ENCODE results near the gene GDPD4. TPM values are rescaled to one million over a fixed set of nuclear protein-coding genes. Genes with fewer than 3 reads are reported as not detected.

GDPD4 gene
- total and polyA plus RNA-seq, 10 of the 15 experiments (the other 5 are each of a cell fraction or from before 2014, with no cell fraction given): 0.23 TPM; not detected in 9

DNA sequence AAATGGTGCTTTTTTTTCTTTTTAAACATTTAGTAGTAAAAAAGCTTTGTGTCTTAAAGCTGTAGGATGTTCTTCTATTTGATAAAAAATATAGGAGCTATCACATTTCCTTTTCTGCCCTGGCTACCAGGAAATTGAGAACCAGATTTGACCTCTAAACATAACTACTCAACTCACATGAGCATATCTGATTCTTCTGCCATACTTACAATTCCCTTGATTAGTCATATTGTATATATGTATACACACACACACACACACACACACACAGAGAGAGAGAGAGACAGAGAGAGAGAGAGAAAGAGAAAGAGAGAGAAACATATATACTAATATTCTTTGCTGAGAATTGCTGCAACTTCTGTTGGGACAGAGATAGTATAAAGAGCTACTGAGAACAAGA, 23.0 kb upstream of the GDPD4 start:
- no peak overlapping the region for H3K9ac ChIP-seq (ENCODE audit: control insufficient read depth, insufficient read depth, low read length)
- H3K4me1 ChIP-seq (ENCODE audit: control insufficient read depth, insufficient read depth, low read length): no peaks in the 10 kb centered on the region
- no peak for ATAC-seq
- H3K4me3 ChIP-seq: no peak overlapping the region
- H4K20me1 ChIP-seq (ENCODE audit: control insufficient read depth, insufficient read depth): no peaks in the 10 kb centered on the region
- ChIA-PET RAD21 (ENCODE audit: unreplicated experiment) (no interaction called here), POLR2A (interaction anchor here (0.7 kb wide), 1 partner anchor 1818 kb away, joined by 3 read pairs; no protein-coding TSS in a partner anchor), SMC1A (ENCODE audit: uncharacterized antibody, unreplicated experiment) (interaction anchor here (0.7 to 1.3 kb wide), 2 partner anchors 38 to 876 kb away, joined by 3 to 4 read pairs; no protein-coding TSS in a partner anchor), CTCF (interaction anchor here (1.0 kb wide), 1 partner anchor 34 kb away, joined by 3 read pairs; no protein-coding TSS in a partner anchor)
- H3K36me3 ChIP-seq (ENCODE audit: control insufficient read depth in 2 of 2, insufficient read depth in 2 of 2, low read length in 1 of 2): peaks cover 1 to 5% of the 10 kb centered on the region in 2 experiments
- FAIRE-seq: no peak
- in situ Hi-C loops (cut with MboI): no loop called here
- DNase-seq (ENCODE audit: low read depth, low spot score): no peak
- TF ChIP-seq SMAD5 (IDR thresholded peaks at IDR 0.05; ENCODE audit: low read depth) (no peak), CBX5 (IDR thresholded peaks at IDR 0.05; ENCODE audit: low read depth) (no peak), SMC3 (IDR thresholded peaks at IDR 0.05; ENCODE audit: borderline replicate concordance, low read length) (no peak), TCF3 (IDR thresholded peaks at IDR 0.05; ENCODE audit: borderline replicate concordance, insufficient read depth, low read depth, low read length) (no peak), SMAD1 (IDR thresholded peaks at IDR 0.05; ENCODE audit: low read depth, partially characterized antibody) (no peak), HDGF (IDR thresholded peaks at IDR 0.05) (no peak), HDAC6 (IDR thresholded peaks at IDR 0.05; ENCODE audit: unreplicated experiment) (no peak), JUNB (IDR thresholded peaks at IDR 0.05) (no peak), ZBED1 (IDR thresholded peaks at IDR 0.05; ENCODE audit: borderline replicate concordance) (no peak), JUND (IDR thresholded peaks at IDR 0.05; ENCODE audit: low read depth, low read length) (no peak), STAT1 (conservative IDR thresholded peaks at IDR 0.05) (no peak)
- TF ChIP-seq, protein P1, sequence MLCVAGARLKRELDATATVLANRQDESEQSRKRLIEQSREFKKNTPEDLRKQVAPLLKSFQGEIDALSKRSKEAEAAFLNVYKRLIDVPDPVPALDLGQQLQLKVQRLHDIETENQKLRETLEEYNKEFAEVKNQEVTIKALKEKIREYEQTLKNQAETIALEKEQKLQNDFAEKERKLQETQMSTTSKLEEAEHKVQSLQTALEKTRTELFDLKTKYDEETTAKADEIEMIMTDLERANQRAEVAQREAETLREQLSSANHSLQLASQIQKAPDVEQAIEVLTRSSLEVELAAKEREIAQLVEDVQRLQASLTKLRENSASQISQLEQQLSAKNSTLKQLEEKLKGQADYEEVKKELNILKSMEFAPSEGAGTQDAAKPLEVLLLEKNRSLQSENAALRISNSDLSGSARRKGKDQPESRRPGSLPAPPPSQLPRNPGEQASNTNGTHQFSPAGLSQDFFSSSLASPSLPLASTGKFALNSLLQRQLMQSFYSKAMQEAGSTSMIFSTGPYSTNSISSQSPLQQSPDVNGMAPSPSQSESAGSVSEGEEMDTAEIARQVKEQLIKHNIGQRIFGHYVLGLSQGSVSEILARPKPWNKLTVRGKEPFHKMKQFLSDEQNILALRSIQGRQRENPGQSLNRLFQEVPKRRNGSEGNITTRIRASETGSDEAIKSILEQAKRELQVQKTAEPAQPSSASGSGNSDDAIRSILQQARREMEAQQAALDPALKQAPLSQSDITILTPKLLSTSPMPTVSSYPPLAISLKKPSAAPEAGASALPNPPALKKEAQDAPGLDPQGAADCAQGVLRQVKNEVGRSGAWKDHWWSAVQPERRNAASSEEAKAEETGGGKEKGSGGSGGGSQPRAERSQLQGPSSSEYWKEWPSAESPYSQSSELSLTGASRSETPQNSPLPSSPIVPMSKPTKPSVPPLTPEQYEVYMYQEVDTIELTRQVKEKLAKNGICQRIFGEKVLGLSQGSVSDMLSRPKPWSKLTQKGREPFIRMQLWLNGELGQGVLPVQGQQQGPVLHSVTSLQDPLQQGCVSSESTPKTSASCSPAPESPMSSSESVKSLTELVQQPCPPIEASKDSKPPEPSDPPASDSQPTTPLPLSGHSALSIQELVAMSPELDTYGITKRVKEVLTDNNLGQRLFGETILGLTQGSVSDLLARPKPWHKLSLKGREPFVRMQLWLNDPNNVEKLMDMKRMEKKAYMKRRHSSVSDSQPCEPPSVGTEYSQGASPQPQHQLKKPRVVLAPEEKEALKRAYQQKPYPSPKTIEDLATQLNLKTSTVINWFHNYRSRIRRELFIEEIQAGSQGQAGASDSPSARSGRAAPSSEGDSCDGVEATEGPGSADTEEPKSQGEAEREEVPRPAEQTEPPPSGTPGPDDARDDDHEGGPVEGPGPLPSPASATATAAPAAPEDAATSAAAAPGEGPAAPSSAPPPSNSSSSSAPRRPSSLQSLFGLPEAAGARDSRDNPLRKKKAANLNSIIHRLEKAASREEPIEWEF (IDR thresholded peaks at IDR 0.05; ENCODE audit: insufficient replicate concordance, low read depth, low read length): no peak
- TF ChIP-seq, protein P2, sequence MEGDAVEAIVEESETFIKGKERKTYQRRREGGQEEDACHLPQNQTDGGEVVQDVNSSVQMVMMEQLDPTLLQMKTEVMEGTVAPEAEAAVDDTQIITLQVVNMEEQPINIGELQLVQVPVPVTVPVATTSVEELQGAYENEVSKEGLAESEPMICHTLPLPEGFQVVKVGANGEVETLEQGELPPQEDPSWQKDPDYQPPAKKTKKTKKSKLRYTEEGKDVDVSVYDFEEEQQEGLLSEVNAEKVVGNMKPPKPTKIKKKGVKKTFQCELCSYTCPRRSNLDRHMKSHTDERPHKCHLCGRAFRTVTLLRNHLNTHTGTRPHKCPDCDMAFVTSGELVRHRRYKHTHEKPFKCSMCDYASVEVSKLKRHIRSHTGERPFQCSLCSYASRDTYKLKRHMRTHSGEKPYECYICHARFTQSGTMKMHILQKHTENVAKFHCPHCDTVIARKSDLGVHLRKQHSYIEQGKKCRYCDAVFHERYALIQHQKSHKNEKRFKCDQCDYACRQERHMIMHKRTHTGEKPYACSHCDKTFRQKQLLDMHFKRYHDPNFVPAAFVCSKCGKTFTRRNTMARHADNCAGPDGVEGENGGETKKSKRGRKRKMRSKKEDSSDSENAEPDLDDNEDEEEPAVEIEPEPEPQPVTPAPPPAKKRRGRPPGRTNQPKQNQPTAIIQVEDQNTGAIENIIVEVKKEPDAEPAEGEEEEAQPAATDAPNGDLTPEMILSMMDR (IDR thresholded peaks at IDR 0.05 in 2 of 3, conservative IDR thresholded peaks at IDR 0.05 in 1 of 3; ENCODE audit: control insufficient read depth in 2 of 3, extremely low read depth in 1 of 3, insufficient read depth in 1 of 3, low read depth in 3 of 3, low read length in 3 of 3): no peak
- H3K9me3 ChIP-seq (replicated peaks; ENCODE audit: control insufficient read depth, insufficient read depth, low read length): no peaks in the 10 kb centered on the region
- H3K27me3 ChIP-seq (replicated peaks in 1 of 2; ENCODE audit: control insufficient read depth in 2 of 2, insufficient read depth in 2 of 2, low read length in 1 of 2): no peaks in the 10 kb centered on the region
- H3K27ac ChIP-seq (ENCODE audit: control insufficient read depth, insufficient read depth): no peak overlapping the region
- no peak overlapping the region for H3K4me2 ChIP-seq (ENCODE audit: control insufficient read depth, insufficient read depth)
- H2AFZ ChIP-seq (ENCODE audit: control insufficient read depth, low read depth, low read length): no peak overlapping the region
- intact Hi-C loops (cut with micrococcal nuclease; ENCODE audit: unreplicated experiment): no loop called here
- no peaks in the 10 kb centered on the region for H3K79me2 ChIP-seq (ENCODE audit: control insufficient read depth, insufficient read depth, low read length)
- no TSS peak for BruUV-seq (replicated peaks)

Measured in GM12878 (cell line).